Gastrocnemius medialis (tissue), 4 donors: ENCODE measurements around the gene NTM.

Experiments
- CTCF ChIP-seq, 5 experiments: fragments of 450-650 bp in 3 of 5; fragments of 200-600 bp in 2 of 5; sonication (generic) in 2 of 5; IDR thresholded peaks in 4 of 5; conservative IDR thresholded peaks in 1 of 5; 1 replicate in 4 of 5; 2 replicates in 1 of 5; pipeline ENCODE4 v1.5.1; 2016 to 2019; ENCODE audit warnings: antibody characterized with exemption in 5 of 5, mild to moderate bottlenecking in 3 of 5, moderate library complexity in 3 of 5
- POLR2A ChIP-seq, 2 donors: fragments of 450-650 bp; IDR thresholded peaks; one replicate each; pipeline ENCODE4 v1.6.1; 2017; ENCODE audit warnings: antibody characterized with exemption in 2 of 2, mild to moderate bottlenecking in 2 of 2, moderate library complexity in 2 of 2

- TF ChIP-seq CTCF (IDR thresholded peaks at IDR 0.05 in 4 of 5, conservative IDR thresholded peaks at IDR 0.05 in 1 of 5) (no peak), POLR2A (IDR thresholded peaks at IDR 0.05) (no peak)
These were observed 542.9 kb downstream of the NTM start for GRCh38 chr11:131913267-131913666.
